Liver (tissue), 9 donors: ENCODE measurements around the gene PLAC1. TPM values are rescaled to one million over a fixed set of nuclear protein-coding genes. Genes with fewer than 3 reads are reported as not detected.

Source experiments
- DNase-seq: peaks from one replicate; pipeline ENCODE4 v3.0.0-alpha.2; 2017; ENCODE audit warnings: low spot score
- H3K27ac ChIP-seq, 2 donors: one replicate each; pipeline ENCODE4 v1.7.0; 2013; ENCODE audit warnings: inconsistent platforms in 2 of 2, low read length in 2 of 2, control low read depth in 1 of 2, low read depth in 1 of 2, mild to moderate bottlenecking in 1 of 2
- H3K27me3 ChIP-seq, 4 donors: one replicate each; pipeline versions ENCODE4 v1.6.1 to v1.7.0; 2013; ENCODE audit warnings: low read length in 3 of 4, inconsistent platforms in 1 of 4, mild to moderate bottlenecking in 1 of 4, moderate library complexity in 1 of 4; ENCODE audit not compliant: control insufficient read depth in 4 of 4, insufficient read depth in 4 of 4
- H3K36me3 ChIP-seq, 4 donors: one replicate each; pipeline versions ENCODE4 v1.6.1 to v1.7.0; 2013; ENCODE audit warnings: low read length in 3 of 4, mild to moderate bottlenecking in 3 of 4, low read depth in 1 of 4, moderate library complexity in 1 of 4; ENCODE audit not compliant: control insufficient read depth in 4 of 4, insufficient read depth in 3 of 4
- H3K4me1 ChIP-seq, 4 donors: one replicate each; pipeline versions ENCODE4 v1.6.1 to v1.7.0; 2013; ENCODE audit warnings: low read length in 3 of 4, mild to moderate bottlenecking in 3 of 4, moderate library complexity in 1 of 4; ENCODE audit not compliant: control insufficient read depth in 4 of 4, insufficient read depth in 4 of 4
- H3K4me3 ChIP-seq, 3 donors: one replicate each; pipeline versions ENCODE4 v1.6.1 to v1.7.0; 2013; ENCODE audit warnings: low read length in 3 of 3, control low read depth in 1 of 3, low read depth in 1 of 3, mild to moderate bottlenecking in 1 of 3
- H3K9ac ChIP-seq, 2 donors: one replicate each; pipeline ENCODE4 v1.7.0; 2013; ENCODE audit warnings: low read length in 2 of 2, mild to moderate bottlenecking in 2 of 2, moderate library complexity in 2 of 2, control low read depth in 1 of 2, low read depth in 1 of 2
- H3K9me3 ChIP-seq, 4 donors: one replicate each; pipeline versions ENCODE4 v1.6.1 to v1.7.0; 2013; ENCODE audit warnings: low read length in 3 of 4; ENCODE audit not compliant: control insufficient read depth in 4 of 4
- ATF3 ChIP-seq: IDR thresholded peaks from 2 replicates; pipeline ENCODE4 v1.6.1; 2016; ENCODE audit warnings: antibody characterized with exemption
- FOXA1 ChIP-seq: IDR thresholded peaks from 2 replicates; pipeline ENCODE4 v1.6.1; 2016; ENCODE audit warnings: antibody characterized with exemption
- FOXA2 ChIP-seq: IDR thresholded peaks from 2 replicates; pipeline ENCODE4 v1.6.1; 2016; ENCODE audit warnings: antibody characterized with exemption
- GABPA ChIP-seq, 2 donors: IDR thresholded peaks in 1 of 2; conservative IDR thresholded peaks in 1 of 2; 2 replicates each; pipeline ENCODE4 v1.6.1; 2016; ENCODE audit warnings: antibody characterized with exemption in 2 of 2, mild to moderate bottlenecking in 1 of 2, moderate library complexity in 1 of 2
- HNF4A ChIP-seq, 2 donors: conservative IDR thresholded peaks; 2 replicates each; pipeline ENCODE4 v1.6.1; 2016; ENCODE audit warnings: antibody characterized with exemption in 2 of 2, mild to moderate bottlenecking in 2 of 2
- HNF4G ChIP-seq: IDR thresholded peaks from 2 replicates; pipeline ENCODE4 v1.6.1; 2016; ENCODE audit warnings: antibody characterized with exemption
- JUND ChIP-seq, 2 donors: IDR thresholded peaks; 2 replicates each; pipeline ENCODE4 v1.6.1; 2016; ENCODE audit warnings: antibody characterized with exemption in 2 of 2
- NR2F2 ChIP-seq: IDR thresholded peaks from 2 replicates; pipeline ENCODE4 v1.6.1; 2016; ENCODE audit warnings: antibody characterized with exemption
- REST ChIP-seq: IDR thresholded peaks from 2 replicates; pipeline ENCODE4 v1.6.1; 2016; ENCODE audit warnings: antibody characterized with exemption, mild to moderate bottlenecking
- RXRA ChIP-seq, 2 donors: IDR thresholded peaks; 2 replicates each; pipeline ENCODE4 v1.6.1; 2017 to 2018; ENCODE audit warnings: antibody characterized with exemption in 2 of 2, mild to moderate bottlenecking in 1 of 2
- SP1 ChIP-seq: IDR thresholded peaks from 2 replicates; pipeline ENCODE4 v1.6.1; 2018; ENCODE audit warnings: antibody characterized with exemption, mild to moderate bottlenecking
- TAF1 ChIP-seq: conservative IDR thresholded peaks from 2 replicates; pipeline ENCODE4 v1.6.1; 2016; ENCODE audit warnings: antibody characterized with exemption, mild to moderate bottlenecking
- WGBS: extraction: QIAGEN DNeasy Blood & Tissue Kit; methylation state at CpG from one replicate; pipeline ENCODE4 v1.1.7; 2013; 5-methylcytosine and 5-hydroxymethylcytosine counted together
- polyA plus RNA-seq, 2 donors: library from polyadenylated mRNA; stranded (reverse) in 1 of 2; unstranded in 1 of 2; fragments of 200-250 nt in 1 of 2; fragments of >200 nt in 1 of 2; fragmentation: Nextera tagmentation in 1 of 2; extraction: Ambion mirVana in 1 of 2; gene quantifications; one replicate each; pipeline versions ENCODE4 v1.2.1 to v1.2.3, GENCODE V29; 2013 to 2015
- total RNA-seq, 2 donors: library from RNA; depleted of rRNA; stranded (reverse); fragments of >200 nt; gene quantifications; one replicate each; pipeline ENCODE4 v1.2.3, GENCODE V29; 2014
- TF ChIP-seq, protein P1 (sequence below): IDR thresholded peaks from 2 replicates; pipeline ENCODE4 v1.6.1; 2016; ENCODE audit warnings: antibody characterized with exemption
- donor health status: healthy.
- donor health status: healthy.
- donor health status: healthy.
- donor health status: healthy.
- donor health status: healthy.

PLAC1 gene
- total and polyA plus RNA-seq, 4 donors, result not detected

- no peak for TF ChIP-seq GABPA (IDR thresholded peaks at IDR 0.05 in 1 of 2, conservative IDR thresholded peaks at IDR 0.05 in 1 of 2)
- no peak for TF ChIP-seq RXRA (IDR thresholded peaks at IDR 0.05)
- TF ChIP-seq ATF3, result no peak
- no peak for TF ChIP-seq FOXA1
- TF ChIP-seq TAF1, result no peak
- no peak for TF ChIP-seq JUND (IDR thresholded peaks at IDR 0.05)
- TF ChIP-seq REST, result no peak
- no peak for TF ChIP-seq HNF4A (conservative IDR thresholded peaks at IDR 0.05)
- TF ChIP-seq FOXA2, result no peak
- no peak for TF ChIP-seq SP1
- Histone ChIP-seq H3K4me3 (no peak overlapping the region), H3K27ac (no peak overlapping the region)
Measured at GRCh38 chrX:134695999-134696398, 37.7 kb upstream of the PLAC1 start.

DNA sequence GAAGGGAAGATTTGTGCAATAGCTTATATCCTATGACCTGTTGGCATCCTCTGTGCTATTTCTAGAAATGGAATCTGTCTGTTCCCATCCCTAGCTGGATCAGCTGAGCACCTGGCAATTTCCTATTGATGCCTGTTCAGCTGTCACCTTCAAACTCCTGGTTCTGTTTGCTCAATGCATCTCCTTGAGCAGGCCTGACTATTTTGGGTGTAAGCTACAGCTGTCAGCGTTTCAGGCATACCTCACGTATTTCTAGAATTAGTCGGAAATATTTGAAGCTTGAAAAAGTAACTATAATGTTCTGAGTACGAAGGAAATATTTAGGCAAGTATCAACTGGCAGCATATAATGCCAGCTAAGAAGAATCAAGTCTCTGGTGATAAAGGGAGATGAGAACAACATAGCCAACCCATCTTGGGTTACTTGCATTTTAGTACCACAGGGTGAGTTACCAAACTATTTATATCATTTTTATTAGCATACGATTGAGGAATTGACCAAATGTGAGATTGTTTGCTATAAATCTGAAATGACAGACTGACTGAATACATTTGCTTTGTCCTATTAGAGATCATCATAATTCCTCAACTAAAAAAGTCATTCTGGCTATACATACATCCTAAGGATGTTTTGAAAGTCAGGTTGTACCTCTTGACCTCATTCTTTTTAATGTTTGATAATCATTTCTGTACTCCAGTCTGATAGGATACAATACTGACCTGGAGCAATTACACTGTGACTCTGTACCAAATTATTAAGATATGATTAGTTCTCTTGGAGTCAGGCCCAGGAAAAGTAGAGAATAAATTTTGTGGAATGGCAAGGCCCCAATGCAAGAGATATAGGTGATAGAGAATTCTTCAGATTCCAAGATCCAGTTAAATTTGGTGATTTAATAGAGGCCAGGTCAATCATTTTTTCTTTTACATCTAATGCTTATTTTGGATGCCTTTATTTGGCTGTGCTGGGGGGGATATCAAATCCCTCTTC, 36.4 kb upstream of the PLAC1 start:
- Histone ChIP-seq H3K36me3 (no peaks in the 10 kb centered on the region), H3K4me3 (no peak overlapping the region), H3K9ac (no peak overlapping the region), H3K27me3 (peaks cover 0 to 3% (median 0%) of the 10 kb centered on the region in 4 donors), H3K27ac (no peak overlapping the region), H3K9me3 (no peaks in the 10 kb centered on the region), H3K4me1 (no peaks in the 10 kb centered on the region)
- no peak for DNase-seq
- 85% methylated on average over 5 of the region's 5 CpGs for WGBS
- TF ChIP-seq, protein P1, sequence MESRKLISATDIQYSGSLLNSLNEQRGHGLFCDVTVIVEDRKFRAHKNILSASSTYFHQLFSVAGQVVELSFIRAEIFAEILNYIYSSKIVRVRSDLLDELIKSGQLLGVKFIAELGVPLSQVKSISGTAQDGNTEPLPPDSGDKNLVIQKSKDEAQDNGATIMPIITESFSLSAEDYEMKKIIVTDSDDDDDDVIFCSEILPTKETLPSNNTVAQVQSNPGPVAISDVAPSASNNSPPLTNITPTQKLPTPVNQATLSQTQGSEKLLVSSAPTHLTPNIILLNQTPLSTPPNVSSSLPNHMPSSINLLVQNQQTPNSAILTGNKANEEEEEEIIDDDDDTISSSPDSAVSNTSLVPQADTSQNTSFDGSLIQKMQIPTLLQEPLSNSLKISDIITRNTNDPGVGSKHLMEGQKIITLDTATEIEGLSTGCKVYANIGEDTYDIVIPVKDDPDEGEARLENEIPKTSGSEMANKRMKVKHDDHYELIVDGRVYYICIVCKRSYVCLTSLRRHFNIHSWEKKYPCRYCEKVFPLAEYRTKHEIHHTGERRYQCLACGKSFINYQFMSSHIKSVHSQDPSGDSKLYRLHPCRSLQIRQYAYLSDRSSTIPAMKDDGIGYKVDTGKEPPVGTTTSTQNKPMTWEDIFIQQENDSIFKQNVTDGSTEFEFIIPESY, result no peak
- TF ChIP-seq RXRA (IDR thresholded peaks at IDR 0.05) (no peak), FOXA2 (no peak), TAF1 (no peak), GABPA (IDR thresholded peaks at IDR 0.05 in 1 of 2, conservative IDR thresholded peaks at IDR 0.05 in 1 of 2) (no peak), NR2F2 (no peak), HNF4G (no peak)

More at GRCh38 chrX:134695999-134696398, 37.7 kb upstream of the PLAC1 start:
- no peaks in the 10 kb centered on the region for H3K9me3 ChIP-seq
- DNase-seq, result no peak
- no peaks in the 10 kb centered on the region for H3K4me1 ChIP-seq
- H3K27me3 ChIP-seq, result peaks cover 0 to 2% (median 0%) of the 10 kb centered on the region in 4 donors
- H3K36me3 ChIP-seq, result no peaks in the 10 kb centered on the region
- 96% methylated on average over 1 of the region's 1 CpG for WGBS
- H3K9ac ChIP-seq, result no peak overlapping the region
